Measurements from ENCODE around the gene RC3H1.
A peak's percentile ranks its signal among the peaks of the same experiment; 100 is the strongest.
"Not testable (repeated sequence)": the region's sequence is repeated elsewhere in the genome, so short reads cannot be mapped to it uniquely, and the experiment has no call there.

RC3H1 gene

GRCh38 chr1:174022080-174022975, at the start of gene RC3H1:
Gene RC3H1 (minus strand): TSS chr1:174022357. CDS start chr1:173992985, 29,372 bp downstream.
- peak; percentile 88 to 89 for DNase-seq

- DNase-seq, result no peak
Observed at GRCh38 chr1:174070614-174071013, 48.5 kb upstream of the RC3H1 start.

GRCh38 chr1:174068000-174068399, 45.8 kb upstream of the RC3H1 start:
- no peak for DNase-seq

GRCh38 chr1:174060090-174060489, 37.9 kb upstream of the RC3H1 start:
- no peak for DNase-seq

GRCh38 chr1:174058624-174059023, 36.5 kb upstream of the RC3H1 start:
- no peak for DNase-seq

- not testable (repeated sequence) for DNase-seq
Observed at GRCh38 chr1:174056609-174057008, 34.5 kb upstream of the RC3H1 start.

- DNase-seq, result not testable (repeated sequence)
Observed at GRCh38 chr1:174055797-174056196, 33.6 kb upstream of the RC3H1 start.

GRCh38 chr1:174053826-174054225, 31.7 kb upstream of the RC3H1 start:
- DNase-seq, result no peak

GRCh38 chr1:174052621-174053020, 30.5 kb upstream of the RC3H1 start:
- DNase-seq, result no peak

GRCh38 chr1:174051956-174052355, 29.8 kb upstream of the RC3H1 start:
- DNase-seq, result no peak

- DNase-seq, result no peak
Observed at GRCh38 chr1:174049514-174049913, 27.4 kb upstream of the RC3H1 start.

GRCh38 chr1:174044418-174045222, 22.5 kb upstream of the RC3H1 start:
- DNase-seq, result no peak

GRCh38 chr1:174042509-174042908, 20.4 kb upstream of the RC3H1 start:
- not testable (repeated sequence) for DNase-seq

GRCh38 chr1:174041369-174041768, 19.2 kb upstream of the RC3H1 start:
- no peak for DNase-seq

GRCh38 chr1:174040387-174040786, 18.2 kb upstream of the RC3H1 start:
- DNase-seq, result no peak

GRCh38 chr1:174039027-174039426, 16.9 kb upstream of the RC3H1 start:
- no peak for DNase-seq

- DNase-seq, result no peak
Observed at GRCh38 chr1:174036798-174037197, 14.6 kb upstream of the RC3H1 start.

- no peak for DNase-seq
Observed at GRCh38 chr1:174036204-174036603, 14.0 kb upstream of the RC3H1 start.

GRCh38 chr1:174032671-174033222, 10.6 kb upstream of the RC3H1 start:
- DNase-seq, result no peak

GRCh38 chr1:174031099-174031498, 8.9 kb upstream of the RC3H1 start:
- no peak for DNase-seq

GRCh38 chr1:174028495-174028894, 6.3 kb upstream of the RC3H1 start:
- DNase-seq, result no peak

GRCh38 chr1:174023440-174023839, 1.3 kb upstream of the RC3H1 start:
- DNase-seq, result no peak

GRCh38 chr1:174022976-174023277, 770 bp upstream of the RC3H1 start:
- no peak for DNase-seq

GRCh38 chr1:174021591-174022079, 522 bp downstream of the RC3H1 start:
- DNase-seq, result peak; percentile 47 to 52

All from stimulated activated CD4-positive, alpha-beta T cell treated with anti-CD3 and anti-CD28 coated beads, Interleukin-2, amount 100 ng/mL, for 24 hours (primary cell).